Peyer's patch (tissue), 4 donors: ENCODE results near the gene CCKAR.

Experiments used
- POLR2A ChIP-seq, 2 donors: fragments of 450-650 bp; IDR thresholded peaks; one replicate each; pipeline ENCODE4 v1.5.1; 2017; ENCODE audit warnings: antibody characterized with exemption in 2 of 2, mild to moderate bottlenecking in 2 of 2, moderate library complexity in 2 of 2
- TF ChIP-seq, protein P1 (sequence below), 6 experiments: fragments of 450-650 bp in 4 of 6; fragments of 200-600 bp in 2 of 6; sonication (generic) in 1 of 6; IDR thresholded peaks; one replicate each; pipeline ENCODE4 v1.5.1; 2017 to 2019; ENCODE audit warnings: antibody characterized with exemption in 6 of 6, mild to moderate bottlenecking in 3 of 6, moderate library complexity in 1 of 6

- TF ChIP-seq, protein P1, sequence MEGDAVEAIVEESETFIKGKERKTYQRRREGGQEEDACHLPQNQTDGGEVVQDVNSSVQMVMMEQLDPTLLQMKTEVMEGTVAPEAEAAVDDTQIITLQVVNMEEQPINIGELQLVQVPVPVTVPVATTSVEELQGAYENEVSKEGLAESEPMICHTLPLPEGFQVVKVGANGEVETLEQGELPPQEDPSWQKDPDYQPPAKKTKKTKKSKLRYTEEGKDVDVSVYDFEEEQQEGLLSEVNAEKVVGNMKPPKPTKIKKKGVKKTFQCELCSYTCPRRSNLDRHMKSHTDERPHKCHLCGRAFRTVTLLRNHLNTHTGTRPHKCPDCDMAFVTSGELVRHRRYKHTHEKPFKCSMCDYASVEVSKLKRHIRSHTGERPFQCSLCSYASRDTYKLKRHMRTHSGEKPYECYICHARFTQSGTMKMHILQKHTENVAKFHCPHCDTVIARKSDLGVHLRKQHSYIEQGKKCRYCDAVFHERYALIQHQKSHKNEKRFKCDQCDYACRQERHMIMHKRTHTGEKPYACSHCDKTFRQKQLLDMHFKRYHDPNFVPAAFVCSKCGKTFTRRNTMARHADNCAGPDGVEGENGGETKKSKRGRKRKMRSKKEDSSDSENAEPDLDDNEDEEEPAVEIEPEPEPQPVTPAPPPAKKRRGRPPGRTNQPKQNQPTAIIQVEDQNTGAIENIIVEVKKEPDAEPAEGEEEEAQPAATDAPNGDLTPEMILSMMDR (IDR thresholded peaks at IDR 0.05), result no peak
- no peak for TF ChIP-seq POLR2A (IDR thresholded peaks at IDR 0.05)
Observed at GRCh38 chr4:26522478-26522877, 32.2 kb upstream of the CCKAR start.
